Endometrial microvascular endothelial cells (primary cell): ENCODE data around the gene CLMN. TPM values are rescaled to one million over a fixed set of nuclear protein-coding genes. Genes with fewer than 3 reads are reported as not detected.
"Not testable (repeated sequence)": the region's sequence is repeated elsewhere in the genome, so short reads cannot be mapped to it uniquely, and the experiment has no call there.

Experiments
- in situ Hi-C: cut with HindIII; loops from 2 replicates; pipeline ENCODE4 v1.10.0; 2017; ENCODE audit warnings: low sequenced_read_pairs, low pct_unique_long_range_greater_than_20kb; ENCODE audit errors: inconsistent ontology term
- total RNA-seq: library from RNA; depleted of rRNA; stranded (reverse); fragments of >200 nt; gene quantifications from one replicate; pipeline ENCODE4 v1.2.3, GENCODE V29; 2015; ENCODE audit errors: inconsistent ontology term

The CLMN gene
- total RNA-seq, 1 donor from 2014 or later = 2.0 TPM

DNA sequence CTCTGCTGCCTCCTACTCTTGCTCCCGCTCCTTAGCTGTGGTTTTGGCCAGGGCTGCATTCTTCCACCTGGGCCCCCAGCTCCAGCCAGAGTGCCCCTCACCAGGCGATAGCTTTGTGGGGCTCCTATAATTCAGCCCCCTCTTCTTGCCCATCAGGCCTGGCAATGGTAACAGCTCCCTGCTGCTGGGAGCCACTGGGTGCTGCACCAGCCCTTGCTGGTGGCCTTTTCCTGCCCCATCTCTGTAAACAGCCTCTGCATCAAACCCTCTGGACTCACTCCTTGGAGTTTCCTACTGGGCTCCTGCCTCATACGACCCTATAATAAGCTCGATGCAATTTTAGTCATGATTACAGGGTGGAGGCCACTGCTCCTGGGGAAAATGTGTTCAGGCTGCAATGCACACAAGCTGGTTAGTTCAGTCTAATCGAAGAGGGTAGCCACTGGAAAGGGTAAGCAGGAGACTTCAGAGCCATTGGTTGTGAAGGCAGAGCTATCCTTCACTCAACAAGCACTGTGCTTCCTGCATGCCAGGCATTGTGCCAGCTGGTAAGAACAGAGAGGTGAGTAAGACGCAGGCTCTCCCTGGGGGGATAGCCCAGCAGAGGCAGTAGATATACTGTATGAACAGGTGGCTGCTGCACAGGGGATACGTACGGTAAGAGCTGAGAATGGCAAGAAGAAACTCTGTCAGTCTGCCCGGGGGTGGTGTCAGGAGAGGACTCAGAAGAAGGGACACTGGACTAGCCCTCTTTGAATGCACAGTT is 24.7 kb downstream of the CLMN start:
- in situ Hi-C loops = no loop called here

DNA sequence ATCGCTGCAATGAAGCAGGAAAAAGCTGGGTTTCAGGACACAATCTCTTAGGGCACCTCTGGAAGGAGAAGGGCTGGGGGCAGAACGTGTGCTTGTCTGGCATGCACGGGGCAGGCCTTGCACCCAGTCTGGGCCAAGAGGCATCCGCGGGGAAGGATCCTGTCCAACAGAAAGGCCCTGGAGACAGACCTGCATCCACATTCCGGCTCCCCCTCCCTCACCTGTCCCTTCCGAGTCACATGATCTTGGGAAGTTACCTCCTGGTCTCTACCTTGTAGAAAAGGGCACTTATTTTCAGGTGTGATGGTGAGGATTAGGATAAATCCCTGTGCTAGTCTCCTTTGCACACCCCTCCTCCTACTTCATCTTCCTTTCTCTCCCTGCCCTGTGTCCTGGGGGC is 25.4 kb downstream of the CLMN start:
- in situ Hi-C loops = no loop called here

DNA sequence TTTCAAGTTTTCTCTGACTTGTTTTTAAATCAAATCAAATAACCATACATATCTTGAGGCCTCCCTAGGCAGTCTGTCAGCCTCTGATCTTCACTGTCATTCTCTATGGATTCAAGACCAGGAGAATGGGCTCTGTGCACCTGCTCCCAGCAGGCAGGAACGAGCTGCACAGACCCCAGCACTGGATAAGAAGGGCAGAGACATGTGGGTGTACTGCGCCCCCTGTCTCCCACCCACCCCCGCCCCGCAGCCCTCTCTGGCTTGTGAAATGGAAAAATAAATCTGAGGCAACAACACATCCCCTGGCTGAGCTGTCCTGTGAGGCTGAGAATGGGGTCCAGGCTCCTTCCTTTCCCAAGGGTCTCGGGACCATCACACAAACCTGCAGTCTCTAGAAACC is 26.3 kb downstream of the CLMN start:
- in situ Hi-C loops = no loop called here

- in situ Hi-C loops = no loop called here
These were observed 26.9 kb downstream of the CLMN start for GRCh38 chr14:95292660-95293425.

GRCh38 chr14:95291859-95292542 is 27.7 kb downstream of the CLMN start:
- in situ Hi-C loops = no loop called here

DNA sequence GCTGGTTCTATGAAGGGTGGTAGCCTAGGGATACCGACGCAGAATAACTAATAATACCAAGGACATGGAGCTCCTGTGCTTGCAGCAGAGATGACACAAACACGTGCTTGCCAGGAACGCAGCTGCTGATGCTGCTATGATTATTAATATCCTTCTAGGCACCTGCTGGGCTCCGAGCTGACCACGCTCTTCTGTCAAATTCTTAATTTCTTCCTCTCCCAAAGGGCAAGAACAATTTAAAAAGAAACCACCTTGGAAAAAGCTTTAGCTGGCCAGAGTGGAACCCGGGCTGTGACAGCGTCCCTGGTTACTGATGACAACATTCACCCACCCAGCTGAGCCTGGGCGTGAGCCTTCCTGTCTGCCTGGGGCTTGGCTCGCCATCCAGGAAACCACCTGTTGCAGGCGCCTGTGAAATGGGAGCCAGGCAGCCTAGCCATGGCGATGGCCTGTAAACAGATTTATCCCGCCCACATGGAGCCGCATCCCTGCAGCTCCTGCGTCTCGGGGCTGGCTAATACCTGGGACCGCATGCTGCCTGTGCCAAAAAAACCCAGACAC is 28.8 kb downstream of the CLMN start:
- in situ Hi-C loops = no loop called here

GRCh38 chr14:95290021-95290420 is 29.7 kb downstream of the CLMN start:
- in situ Hi-C loops = no loop called here

DNA sequence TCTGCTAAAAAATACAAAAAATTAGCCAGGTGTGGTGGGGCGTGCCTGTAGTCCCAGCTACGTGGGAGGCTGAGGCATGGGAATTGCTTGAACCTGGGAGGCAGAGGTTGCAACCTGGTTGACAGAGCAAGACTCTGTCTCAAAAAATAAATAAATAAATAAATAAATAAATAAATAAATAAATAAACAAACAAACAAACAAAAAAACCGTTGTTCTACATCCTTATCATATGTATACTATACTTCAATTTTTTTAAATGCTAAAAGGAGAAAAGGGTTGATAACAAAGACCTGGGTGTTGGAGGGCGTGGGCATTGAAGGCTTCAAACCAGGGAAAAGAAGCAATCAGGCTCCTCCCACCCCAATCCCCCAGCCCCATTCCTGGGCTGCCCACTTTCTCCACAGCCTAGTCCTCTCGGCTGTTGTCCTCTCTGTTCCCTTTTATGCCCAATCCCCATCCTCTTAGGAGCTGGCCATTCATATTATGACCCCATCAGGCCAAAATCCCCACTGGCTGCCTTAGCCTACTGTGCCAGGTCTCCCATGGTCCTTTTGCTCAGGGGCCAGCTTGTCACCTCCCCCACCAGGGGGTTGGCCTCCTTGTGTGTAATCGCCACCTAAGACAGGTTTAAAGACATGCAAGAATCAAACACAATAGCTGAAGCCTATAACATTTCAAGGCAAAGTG is 30.2 kb downstream of the CLMN start:
- in situ Hi-C loops = no loop called here

DNA sequence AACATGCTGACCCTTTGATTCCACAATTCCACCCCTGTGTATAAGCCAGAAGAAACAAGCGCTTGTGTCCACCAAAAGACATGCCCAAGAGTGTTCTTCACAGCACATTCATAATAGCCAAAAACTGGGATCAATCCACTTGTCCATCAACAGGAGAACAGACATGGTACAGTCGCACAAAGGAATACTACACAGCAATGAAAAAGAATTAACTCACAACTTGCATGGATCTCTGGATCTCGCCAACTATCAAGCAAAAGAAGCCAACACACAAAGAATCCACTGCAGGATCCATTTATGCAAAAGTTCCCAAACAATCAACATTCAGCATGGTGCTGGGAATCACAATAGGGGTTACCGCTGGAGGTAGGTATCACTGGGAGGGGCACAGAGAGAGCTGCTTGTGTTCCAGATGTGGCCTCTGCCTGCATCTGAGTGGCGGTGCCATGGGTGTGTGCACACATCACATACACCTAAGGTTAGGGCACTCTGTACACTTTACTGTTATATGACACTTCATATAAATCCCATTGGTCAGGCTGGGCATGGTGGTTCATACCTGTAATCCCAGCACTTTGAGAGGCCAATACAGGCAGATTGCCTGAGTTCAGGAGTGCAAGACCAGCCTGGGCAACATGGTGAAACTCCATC is 30.9 kb downstream of the CLMN start:
- in situ Hi-C loops = no loop called here

GRCh38 chr14:95287176-95287754 is 32.4 kb downstream of the CLMN start:
- in situ Hi-C loops = no loop called here

DNA sequence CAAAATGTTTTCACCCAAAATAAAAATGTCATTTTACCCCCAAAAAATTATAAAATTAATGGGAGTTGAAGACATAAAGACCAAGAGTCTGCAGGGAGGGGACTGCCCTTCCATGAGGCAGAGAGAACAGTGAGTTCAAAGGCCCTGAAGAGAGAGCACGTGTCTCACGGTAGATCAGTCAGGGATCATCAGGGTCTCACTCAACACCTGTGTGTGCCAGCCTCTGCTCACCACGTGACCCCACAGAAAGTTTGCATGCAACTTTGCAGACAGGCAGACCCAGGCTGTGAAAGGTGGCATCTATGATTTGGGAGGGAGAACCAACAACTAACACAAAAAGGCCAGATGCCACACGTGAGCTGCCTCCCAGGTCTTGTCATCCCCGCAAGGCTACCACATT is 33.1 kb downstream of the CLMN start:
- in situ Hi-C loops = no loop called here

DNA sequence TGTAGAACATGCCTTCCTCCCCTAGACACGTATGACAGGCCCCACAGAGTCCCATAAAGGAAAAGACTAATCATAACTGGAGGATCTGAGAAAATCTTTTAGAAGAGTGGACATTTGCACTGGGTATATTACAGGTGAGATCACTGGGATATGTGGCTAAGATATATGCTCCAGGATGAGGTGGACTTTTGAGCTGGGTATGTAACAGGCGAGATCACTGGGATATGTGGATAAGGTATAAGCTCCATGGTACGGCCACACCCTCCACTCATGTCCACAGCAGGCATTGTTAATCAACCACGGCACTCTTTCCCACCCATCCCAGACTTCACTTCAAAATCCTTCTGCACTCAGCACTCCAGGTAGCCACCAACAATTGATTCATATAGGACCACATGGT is 34.1 kb downstream of the CLMN start:
- in situ Hi-C loops = no loop called here

GRCh38 chr14:95283802-95284201 is 35.9 kb downstream of the CLMN start:
- in situ Hi-C loops = not testable (repeated sequence)

- in situ Hi-C loops = not testable (repeated sequence)
These were observed 36.7 kb downstream of the CLMN start for GRCh38 chr14:95282986-95283380.

DNA sequence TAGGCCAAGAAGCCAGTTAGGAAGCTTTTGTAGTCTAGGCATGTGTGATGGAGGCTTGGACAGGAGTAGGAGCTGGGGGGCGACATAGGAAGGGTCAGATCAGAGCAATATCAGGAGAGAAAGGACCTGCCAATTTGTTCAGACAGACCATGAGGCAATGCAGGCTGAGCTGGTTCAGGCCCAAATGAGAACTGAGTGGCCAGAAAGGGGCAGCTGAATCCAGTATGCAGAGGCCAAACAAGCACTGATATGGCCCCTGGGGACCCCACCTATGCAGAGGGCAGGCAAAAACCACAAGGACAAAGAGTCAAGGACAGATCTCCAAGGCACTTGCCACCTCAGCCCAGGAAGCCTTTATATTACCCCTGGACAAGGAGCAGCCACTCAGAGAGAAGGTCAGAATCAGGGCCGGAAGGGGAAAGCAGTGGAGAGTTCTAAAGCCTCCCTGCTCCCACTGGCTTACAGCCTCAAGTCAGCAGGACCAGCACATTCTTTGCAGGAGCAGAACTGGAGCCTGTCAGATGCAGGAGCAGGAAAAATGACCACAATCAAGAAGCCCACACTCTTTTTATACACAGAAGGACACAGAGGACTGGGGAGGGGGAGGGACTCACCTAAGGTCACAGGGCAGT is 37.2 kb downstream of the CLMN start:
- in situ Hi-C loops = no loop called here

DNA sequence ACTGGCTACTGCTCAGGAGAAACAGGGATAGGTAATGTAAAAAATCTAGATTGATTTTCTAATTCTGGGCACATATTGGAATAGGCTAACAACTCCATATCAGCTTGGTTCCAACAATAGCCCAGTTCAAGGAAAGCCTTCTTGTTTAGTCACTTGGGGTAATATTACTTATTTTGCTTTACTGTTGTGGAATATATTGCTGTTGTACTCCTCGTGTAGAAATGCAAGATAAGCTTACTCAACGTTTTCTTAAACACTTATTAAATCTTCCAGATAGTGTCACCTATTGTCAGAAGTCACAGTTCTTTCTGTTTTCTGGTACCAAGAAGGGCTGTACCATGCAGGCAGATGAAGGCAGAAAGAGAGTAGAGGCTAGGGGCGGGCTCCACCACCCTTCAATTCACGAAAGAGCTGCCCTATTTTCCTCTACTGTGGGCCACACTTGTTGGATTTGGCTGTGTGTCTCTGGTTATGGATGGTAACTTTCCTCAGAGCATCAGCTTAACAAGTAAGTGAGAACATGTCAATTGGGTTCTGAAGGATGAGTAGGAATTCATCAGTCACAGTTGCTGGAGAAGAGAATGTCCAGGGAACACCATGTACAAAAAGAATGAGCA is 38.0 kb downstream of the CLMN start:
- in situ Hi-C loops = no loop called here

- in situ Hi-C loops = no loop called here
These were observed 44.2 kb downstream of the CLMN start for GRCh38 chr14:95275494-95275893.
